Measurements from ENCODE around the gene THEMIS.

THEMIS gene

DNA sequence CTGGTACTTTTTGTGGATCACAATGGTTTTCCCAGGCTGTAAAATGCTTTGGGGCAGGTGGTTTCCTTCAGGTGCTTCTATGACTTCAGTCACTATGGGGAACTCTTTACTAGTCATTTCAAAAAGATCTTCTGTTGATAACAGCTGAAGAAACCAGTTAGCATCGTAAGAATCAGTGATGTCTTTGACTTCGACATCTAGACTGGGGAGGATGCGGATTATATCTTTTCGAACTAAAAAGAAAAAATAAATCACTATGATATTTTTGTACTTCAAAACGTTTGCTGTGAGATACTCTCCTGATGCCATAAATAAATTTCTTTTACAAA lies 87.2 kb downstream of the THEMIS start:
- Histone ChIP-seq H3K27ac (ENCODE audit: low read depth, low read length, poor library complexity, severe bottlenecking) (no peak overlapping the region), H3K9ac (ENCODE audit: low read length) (no peak overlapping the region)

GRCh38 chr6:127812985-127813698 lies 87.7 kb downstream of the THEMIS start:
- no peak overlapping the region for H3K27ac ChIP-seq (ENCODE audit: low read depth, low read length, poor library complexity, severe bottlenecking)
- no peaks in the 10 kb centered on the region for H3K27me3 ChIP-seq (ENCODE audit: insufficient read depth, low read length)
- H3K9me3 ChIP-seq (ENCODE audit: low read length): no peaks in the 10 kb centered on the region
- H3K4me1 ChIP-seq (ENCODE audit: insufficient read depth, low read length, severe bottlenecking): no peaks in the 10 kb centered on the region
- no peak overlapping the region for H2AFZ ChIP-seq (ENCODE audit: low read length)
- no peak overlapping the region for H3K9ac ChIP-seq (ENCODE audit: low read length)
- H3K36me3 ChIP-seq (ENCODE audit: insufficient read depth, low read length): no peaks in the 10 kb centered on the region
- no peak for TF ChIP-seq EZH2 (IDR thresholded peaks at IDR 0.05; ENCODE audit: borderline replicate concordance, low read length)
- TF ChIP-seq, protein P1, sequence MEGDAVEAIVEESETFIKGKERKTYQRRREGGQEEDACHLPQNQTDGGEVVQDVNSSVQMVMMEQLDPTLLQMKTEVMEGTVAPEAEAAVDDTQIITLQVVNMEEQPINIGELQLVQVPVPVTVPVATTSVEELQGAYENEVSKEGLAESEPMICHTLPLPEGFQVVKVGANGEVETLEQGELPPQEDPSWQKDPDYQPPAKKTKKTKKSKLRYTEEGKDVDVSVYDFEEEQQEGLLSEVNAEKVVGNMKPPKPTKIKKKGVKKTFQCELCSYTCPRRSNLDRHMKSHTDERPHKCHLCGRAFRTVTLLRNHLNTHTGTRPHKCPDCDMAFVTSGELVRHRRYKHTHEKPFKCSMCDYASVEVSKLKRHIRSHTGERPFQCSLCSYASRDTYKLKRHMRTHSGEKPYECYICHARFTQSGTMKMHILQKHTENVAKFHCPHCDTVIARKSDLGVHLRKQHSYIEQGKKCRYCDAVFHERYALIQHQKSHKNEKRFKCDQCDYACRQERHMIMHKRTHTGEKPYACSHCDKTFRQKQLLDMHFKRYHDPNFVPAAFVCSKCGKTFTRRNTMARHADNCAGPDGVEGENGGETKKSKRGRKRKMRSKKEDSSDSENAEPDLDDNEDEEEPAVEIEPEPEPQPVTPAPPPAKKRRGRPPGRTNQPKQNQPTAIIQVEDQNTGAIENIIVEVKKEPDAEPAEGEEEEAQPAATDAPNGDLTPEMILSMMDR (IDR thresholded peaks at IDR 0.05; ENCODE audit: low read length): no peak
- H3K4me3 ChIP-seq (ENCODE audit: low read depth, low read length, poor library complexity, severe bottlenecking): no peak overlapping the region
- no peaks in the 10 kb centered on the region for H3F3A ChIP-seq (ENCODE audit: insufficient read depth, low read length)
- H3K79me2 ChIP-seq (ENCODE audit: insufficient read depth, low read length): no peaks in the 10 kb centered on the region
- H3K4me2 ChIP-seq (ENCODE audit: low read length): no peak overlapping the region
- H3K9me2 ChIP-seq (ENCODE audit: low read depth, low read length): no peaks in the 10 kb centered on the region
- H4K20me1 ChIP-seq (ENCODE audit: insufficient read depth, low read length): no peaks in the 10 kb centered on the region

More for the DNA sequence above, 87.2 kb downstream of the THEMIS start:
- Histone ChIP-seq H3K4me2 (ENCODE audit: low read length) (no peak overlapping the region), H3K79me2 (ENCODE audit: insufficient read depth, low read length) (no peaks in the 10 kb centered on the region), H3K9me3 (ENCODE audit: low read length) (no peaks in the 10 kb centered on the region), H3K4me1 (ENCODE audit: insufficient read depth, low read length, severe bottlenecking) (no peaks in the 10 kb centered on the region), H3K27me3 (ENCODE audit: insufficient read depth, low read length) (no peaks in the 10 kb centered on the region), H4K20me1 (ENCODE audit: insufficient read depth, low read length) (no peaks in the 10 kb centered on the region), H3K9me2 (ENCODE audit: low read depth, low read length) (no peaks in the 10 kb centered on the region), H3F3A (ENCODE audit: insufficient read depth, low read length) (no peaks in the 10 kb centered on the region), H3K4me3 (ENCODE audit: low read depth, low read length, poor library complexity, severe bottlenecking) (no peak overlapping the region), H3K36me3 (ENCODE audit: insufficient read depth, low read length) (no peaks in the 10 kb centered on the region), H2AFZ (ENCODE audit: low read length) (no peak overlapping the region)
- TF ChIP-seq, protein P1 (IDR thresholded peaks at IDR 0.05; ENCODE audit: low read length): no peak
- no peak for TF ChIP-seq EZH2 (IDR thresholded peaks at IDR 0.05; ENCODE audit: borderline replicate concordance, low read length)

- no peaks in the 10 kb centered on the region for H3K79me2 ChIP-seq (ENCODE audit: insufficient read depth, low read length)
- no peaks in the 10 kb centered on the region for H3K9me2 ChIP-seq (ENCODE audit: low read depth, low read length)
These were observed 88.8 kb downstream of the THEMIS start for GRCh38 chr6:127811900-127812570.

More at GRCh38 chr6:127811900-127812570, 88.8 kb downstream of the THEMIS start:
- Histone ChIP-seq H4K20me1 (ENCODE audit: insufficient read depth, low read length) (no peaks in the 10 kb centered on the region), H3K4me1 (ENCODE audit: insufficient read depth, low read length, severe bottlenecking) (no peaks in the 10 kb centered on the region), H3F3A (ENCODE audit: insufficient read depth, low read length) (no peaks in the 10 kb centered on the region), H3K27me3 (ENCODE audit: insufficient read depth, low read length) (no peaks in the 10 kb centered on the region), H3K9me3 (ENCODE audit: low read length) (no peaks in the 10 kb centered on the region), H3K27ac (ENCODE audit: low read depth, low read length, poor library complexity, severe bottlenecking) (no peak overlapping the region), H3K9ac (ENCODE audit: low read length) (no peak overlapping the region), H3K4me2 (ENCODE audit: low read length) (no peak overlapping the region), H2AFZ (ENCODE audit: low read length) (no peak overlapping the region), H3K36me3 (ENCODE audit: insufficient read depth, low read length) (no peaks in the 10 kb centered on the region), H3K4me3 (ENCODE audit: low read depth, low read length, poor library complexity, severe bottlenecking) (no peak overlapping the region)
- no peak for TF ChIP-seq EZH2 (IDR thresholded peaks at IDR 0.05; ENCODE audit: borderline replicate concordance, low read length)
- TF ChIP-seq, protein P1 (IDR thresholded peaks at IDR 0.05; ENCODE audit: low read length): no peak

Data from OCI-LY1 (cell line).